GM10248 (cell line): ENCODE data around the gene IL17C.

Source experiments
- CTCF ChIA-PET: fragments of 300-600 bp; sonication (Branson Sonifier 250); formaldehyde crosslinking; extraction: SDS; loops from one replicate; lab custom pipeline; 2021; ENCODE audit warnings: antibody characterized with exemption; lab: Yijun Ruan, JAX
- POLR2A ChIA-PET: fragments of 350-650 bp; sonication (Branson Sonifier 250); formaldehyde crosslinking; extraction: SDS; loops from one replicate; lab custom pipeline; 2020; ENCODE audit warnings: antibody characterized with exemption; lab: Yijun Ruan, JAX
- DNase-seq: peaks from one replicate; pipeline ENCODE4 v3.0.0; 2012; ENCODE audit errors: extremely low spot score
- CTCF ChIP-seq: IDR thresholded peaks from 2 replicates; pipeline ENCODE4 v1.5.1; 2012; ENCODE audit warnings: mild to moderate bottlenecking, low read depth; ENCODE audit errors: extremely low read depth, missing control alignments, control extremely low read depth

The IL17C gene

GRCh38 chr16:88624977-88625576 lies 13.3 kb upstream of the IL17C start:
- ChIA-PET POLR2A (no interaction called here), CTCF (interaction anchor here (1.7 kb wide), 1 partner anchor 9 kb away, joined by 4 read pairs; no protein-coding TSS in a partner anchor)
- no peak for TF ChIP-seq CTCF
- DNase-seq = no peak

GRCh38 chr16:88626646-88627045 lies 11.7 kb upstream of the IL17C start:
- CTCF ChIA-PET = interaction anchor here (1.7 kb wide), 1 partner anchor 10 kb away, joined by 4 read pairs; no protein-coding TSS in a partner anchor
- no peak for TF ChIP-seq CTCF
- DNase-seq = no peak
- POLR2A ChIA-PET = no interaction called here

DNA sequence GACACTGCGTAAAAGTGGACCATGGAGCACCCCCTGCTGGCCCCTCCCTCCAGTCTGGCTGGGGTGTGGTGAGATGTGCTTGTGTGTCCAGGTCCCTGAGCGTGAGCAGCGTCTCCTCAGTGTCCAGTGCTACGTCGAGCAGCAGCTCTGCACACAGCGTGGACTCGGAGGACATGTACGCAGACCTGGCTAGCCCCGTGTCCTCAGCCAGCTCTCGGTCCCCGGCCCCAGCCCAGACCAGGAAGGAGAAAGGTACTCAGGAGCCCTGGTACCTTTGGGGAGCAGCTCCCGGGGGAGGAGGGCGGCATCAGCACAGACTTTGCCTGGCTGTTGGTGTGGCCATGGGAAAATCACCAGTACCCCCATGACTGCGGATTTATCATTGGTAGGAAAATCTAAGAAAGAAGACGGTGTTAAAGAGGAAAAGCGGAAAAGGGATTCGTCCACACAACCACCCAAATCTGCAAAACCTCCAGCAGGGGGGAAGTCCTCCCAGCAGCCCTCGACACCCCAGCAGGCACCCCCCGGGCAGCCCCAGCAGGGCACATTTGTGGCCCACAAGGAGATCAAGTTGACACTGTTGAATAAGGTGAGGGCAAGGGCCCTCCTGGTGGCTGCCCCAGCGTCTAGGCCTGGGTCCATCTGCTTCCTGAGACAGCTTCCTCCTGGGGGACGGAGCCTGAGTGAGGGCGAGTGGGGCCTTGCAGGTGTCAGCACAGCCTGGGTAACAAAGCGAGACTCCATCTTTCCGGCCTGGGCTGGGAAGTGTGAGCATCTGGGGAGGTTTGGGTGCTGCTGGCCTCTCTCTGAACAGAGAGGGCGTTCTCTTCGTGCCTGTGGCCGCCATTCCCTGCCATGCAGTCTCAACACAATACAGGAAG lies 10.6 kb upstream of the IL17C start:
- no peak for DNase-seq
- ChIA-PET CTCF (no interaction called here), POLR2A (no interaction called here)
- TF ChIP-seq CTCF = no peak

DNA sequence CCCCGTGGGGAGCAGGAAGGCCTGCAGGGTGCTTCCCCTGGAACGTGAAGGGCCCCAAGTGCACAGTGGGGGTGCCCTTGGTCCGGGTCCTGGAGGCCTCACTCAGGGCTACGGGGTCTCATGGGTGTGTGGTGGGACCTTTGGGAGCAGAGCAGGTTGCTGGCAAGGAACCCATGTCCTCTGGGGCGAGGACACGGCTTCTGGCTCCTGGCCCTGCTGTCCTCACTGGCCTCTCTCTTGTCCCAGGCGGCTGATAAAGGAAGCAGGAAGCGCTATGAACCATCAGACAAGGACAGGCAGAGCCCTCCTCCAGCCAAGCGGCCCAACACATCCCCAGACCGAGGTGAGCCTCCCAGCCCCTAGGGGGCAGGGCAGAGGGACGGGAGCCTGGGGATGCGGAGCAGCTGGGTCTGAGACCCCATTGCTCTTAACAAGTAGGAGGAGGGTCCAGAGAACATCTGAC lies 9.8 kb upstream of the IL17C start:
- TF ChIP-seq CTCF = peak; percentile 31
- DNase-seq = no peak
- POLR2A ChIA-PET = no interaction called here
- CTCF ChIA-PET = interaction anchor here (1.5 to 2.3 kb wide), 2 partner anchors 8 to 11 kb away, joined by 3 to 7 read pairs; no protein-coding TSS in a partner anchor

DNA sequence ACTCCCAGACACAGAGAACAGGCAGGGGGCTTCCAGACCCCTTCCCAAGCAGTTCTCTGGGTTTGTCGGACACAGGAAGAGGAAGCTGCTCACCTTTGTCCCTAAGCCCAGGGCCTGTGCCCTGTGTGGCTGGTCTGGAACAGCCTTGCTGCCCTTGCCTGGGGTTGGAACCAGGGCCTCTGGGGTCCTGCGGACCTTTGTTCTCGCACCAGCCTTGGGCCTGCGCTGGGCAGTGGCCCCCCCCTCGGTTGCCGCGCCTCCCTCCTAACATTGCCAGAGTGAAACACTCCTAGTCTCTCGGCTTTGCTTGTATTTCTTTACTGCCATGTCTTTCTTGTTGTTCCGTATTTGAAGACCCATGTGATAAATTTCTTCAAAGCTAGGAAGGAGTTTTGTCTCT lies 8.5 kb upstream of the IL17C start:
- TF ChIP-seq CTCF = no peak
- POLR2A ChIA-PET = no interaction called here
- CTCF ChIA-PET = interaction anchor here (1.5 to 2.3 kb wide), 2 partner anchors 10 to 12 kb away, joined by 3 to 7 read pairs; no protein-coding TSS in a partner anchor
- DNase-seq = no peak

GRCh38 chr16:88630433-88630832 lies 7.9 kb upstream of the IL17C start:
- no peak for DNase-seq
- CTCF ChIA-PET = interaction anchor here (2.3 kb wide), 1 partner anchor 10 kb away, joined by 7 read pairs; no protein-coding TSS in a partner anchor
- TF ChIP-seq CTCF = no peak
- POLR2A ChIA-PET = no interaction called here
